Epidermal melanocyte (primary cell): Measurements from ENCODE around the gene BORCS8.
"Not testable (repeated sequence)": the region's sequence is repeated elsewhere in the genome, so short reads cannot be mapped to it uniquely, and the experiment has no call there.

ENCODE experiments used
- DNase-seq: peaks from one replicate; pipeline ENCODE4 v3.0.0; 2011; ENCODE audit warnings: low spot score; ENCODE audit not compliant: insufficient read length

Gene BORCS8

GRCh38 chr19:19149435-19149834 lies 42.5 kb downstream of the BORCS8 start:
- DNase-seq = no peak

- DNase-seq = not testable (repeated sequence)
Observed at GRCh38 chr19:19148504-19148903, 43.4 kb downstream of the BORCS8 start.

GRCh38 chr19:19147344-19147743 lies 44.6 kb downstream of the BORCS8 start:
- no peak for DNase-seq

GRCh38 chr19:19146865-19147264 lies 45.1 kb downstream of the BORCS8 start:
- no peak for DNase-seq

GRCh38 chr19:19145684-19146608 lies 46.0 kb downstream of the BORCS8 start:
- DNase-seq = peak; percentile 60

- no peak for DNase-seq
Observed at GRCh38 chr19:19145281-19145680, 46.7 kb downstream of the BORCS8 start.

- DNase-seq = no peak
Observed at GRCh38 chr19:19142347-19142746, 49.6 kb downstream of the BORCS8 start.

- no peak for DNase-seq
Observed at GRCh38 chr19:19140476-19140875, 51.5 kb downstream of the BORCS8 start.

GRCh38 chr19:19139876-19140229 lies 52.1 kb downstream of the BORCS8 start:
- no peak for DNase-seq

- DNase-seq = peak; percentile 100
Observed at GRCh38 chr19:19138109-19138981, 53.6 kb downstream of the BORCS8 start, which contains the start of gene TMEM161A. TSS of gene TMEM161A (minus strand) at chr19:19138478. CDS start at chr19:19138428, 50 bp downstream.

- DNase-seq = no peak
Observed at GRCh38 chr19:19137556-19138108, 54.3 kb downstream of the BORCS8 start.

GRCh38 chr19:19135713-19136112 lies 56.2 kb downstream of the BORCS8 start:
- DNase-seq = not testable (repeated sequence)

- no peak for DNase-seq
Observed at GRCh38 chr19:19134687-19135158, 57.2 kb downstream of the BORCS8 start.

GRCh38 chr19:19133985-19134384 lies 58.0 kb downstream of the BORCS8 start:
- DNase-seq = no peak

- no peak for DNase-seq
Observed at GRCh38 chr19:19132912-19133311, 59.0 kb downstream of the BORCS8 start.

GRCh38 chr19:19131989-19132388 lies 60.0 kb downstream of the BORCS8 start:
- DNase-seq = no peak
